OCI-LY3 (cell line): ENCODE measurements around the gene CDV3.

Source experiments
- H2AFZ ChIP-seq: fragments of 200-600, 300-600 bp; shearing (Covaris generic); 2 replicates; pipeline ENCODE4 v1.6.0; 2014; ENCODE audit warnings: antibody characterized with exemption, low read depth, low read length
- H3K27ac ChIP-seq: fragments of 200-600, 300-600 bp; sonication (generic); 2 replicates; pipeline ENCODE4 v1.5.1; 2014; ENCODE audit warnings: mild to moderate bottlenecking, low read length, moderate library complexity, mixed read lengths
- H3K27me3 ChIP-seq: fragments of 200-600, 300-600 bp; sonication (generic); 2 replicates; pipeline ENCODE4 v1.6.1; 2014; ENCODE audit warnings: low read depth, low read length, mixed read lengths
- H3K36me3 ChIP-seq: fragments of 200-600, 300-600 bp; sonication (generic); replicated peaks from 2 replicates; pipeline ENCODE3; 2014; ENCODE audit warnings: low read depth, low read length, mixed read lengths
- H3K4me1 ChIP-seq: fragments of 300-600, 200-600 bp; sonication (generic); 2 replicates; pipeline ENCODE4 v1.6.1; 2014; ENCODE audit warnings: low read length, mixed read lengths
- H3K4me2 ChIP-seq: fragments of 200-600, 300-600 bp; sonication (generic); 2 replicates; pipeline ENCODE4 v1.6.1; 2014; ENCODE audit warnings: low read length, mixed read lengths
- H3K4me3 ChIP-seq: fragments of 300-600, 200-600 bp; sonication (generic); 2 replicates; pipeline ENCODE4 v1.5.1; 2014; ENCODE audit warnings: antibody characterized with exemption, mild to moderate bottlenecking, low read length, moderate library complexity
- H3K79me2 ChIP-seq: fragments of 300-600, 200-600 bp; shearing (Covaris generic); 2 replicates; pipeline ENCODE4 v1.6.1; 2014; ENCODE audit warnings: mild to moderate bottlenecking, low read length, mixed read lengths
- H3K9ac ChIP-seq: fragments of 300-600, 200-600 bp; shearing (Covaris generic); 2 replicates; pipeline ENCODE4 v1.6.0; 2014; ENCODE audit warnings: mild to moderate bottlenecking, low read length, moderate library complexity
- H3K9me3 ChIP-seq: fragments of 200-600, 300-600 bp; shearing (Covaris generic); 2 replicates; pipeline ENCODE4 v1.6.1; 2014; ENCODE audit warnings: low read length, mixed read lengths; ENCODE audit not compliant: insufficient read depth
- H4K20me1 ChIP-seq: fragments of 200-600, 300-600 bp; sonication (generic); 2 replicates; pipeline ENCODE4 v1.6.1; 2016; ENCODE audit warnings: low read length, mixed read lengths; ENCODE audit not compliant: insufficient read depth
- CTCF ChIP-seq: fragments of 200-600, 300-600 bp; sonication (generic); IDR thresholded peaks from 2 replicates; pipeline ENCODE4 v1.5.1; 2014; ENCODE audit warnings: antibody characterized with exemption, low read length, low read depth
- EZH2phosphoT487 ChIP-seq: fragments of 200-600 bp; shearing (Covaris generic); IDR thresholded peaks from 2 replicates; pipeline ENCODE4 v1.6.1; 2018; ENCODE audit warnings: antibody characterized with exemption, mixed run types, low read depth

The CDV3 gene

DNA sequence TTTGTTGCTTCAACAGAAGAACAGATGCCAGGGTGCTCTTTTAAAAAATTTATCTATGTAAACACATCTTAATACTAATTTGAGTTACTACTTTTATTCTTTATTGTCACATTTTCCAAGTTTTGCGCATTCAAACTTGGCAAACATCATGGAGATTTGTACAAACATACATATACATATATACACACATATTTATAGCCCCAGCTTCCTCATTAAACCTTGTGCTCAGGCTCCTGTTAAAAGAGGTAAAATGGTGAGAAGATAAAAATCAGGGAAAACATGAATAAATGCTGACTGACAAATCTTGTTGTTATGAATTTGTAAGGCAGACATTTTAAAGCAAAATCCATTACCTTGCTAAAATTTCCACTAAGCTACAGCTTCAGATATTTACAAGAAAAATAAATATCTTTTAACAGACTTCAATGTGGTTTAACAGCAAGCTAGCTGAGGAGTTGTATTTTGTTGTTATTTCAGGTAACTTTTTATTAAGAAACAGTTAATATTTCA, 27.1 kb downstream of the CDV3 start:
- H4K20me1 ChIP-seq = no peaks in the 10 kb centered on the region
- no peak for TF ChIP-seq CTCF
- no peak for TF ChIP-seq EZH2phosphoT487
- H3K4me1 ChIP-seq = no peaks in the 10 kb centered on the region
- H3K79me2 ChIP-seq = no peaks in the 10 kb centered on the region
- H3K9ac ChIP-seq = no peak overlapping the region
- H3K27ac ChIP-seq = no peak overlapping the region
- no peak overlapping the region for H2AFZ ChIP-seq
- H3K4me2 ChIP-seq = no peak overlapping the region
- no peaks in the 10 kb centered on the region for H3K27me3 ChIP-seq
- H3K36me3 ChIP-seq = peaks cover 27% of the 10 kb centered on the region
- H3K4me3 ChIP-seq = no peak overlapping the region
- no peaks in the 10 kb centered on the region for H3K9me3 ChIP-seq

- no peak for TF ChIP-seq CTCF
- TF ChIP-seq EZH2phosphoT487 = no peak
- H3K9me3 ChIP-seq = no peaks in the 10 kb centered on the region; the same call in 1 of the 2 replicates
- no peak overlapping the region for H3K27ac ChIP-seq
- no peak overlapping the region for H3K4me2 ChIP-seq
- no peaks in the 10 kb centered on the region for H3K79me2 ChIP-seq
- H2AFZ ChIP-seq = no peak overlapping the region
- H3K36me3 ChIP-seq = peaks cover 66% of the 10 kb centered on the region
- H3K4me1 ChIP-seq = no peaks in the 10 kb centered on the region
- no peaks in the 10 kb centered on the region for H3K27me3 ChIP-seq
- H4K20me1 ChIP-seq = no peaks in the 10 kb centered on the region
- no peak overlapping the region for H3K9ac ChIP-seq
- no peak overlapping the region for H3K4me3 ChIP-seq
These were observed 32.9 kb downstream of the CDV3 start for GRCh38 chr3:133606342-133606741.

DNA sequence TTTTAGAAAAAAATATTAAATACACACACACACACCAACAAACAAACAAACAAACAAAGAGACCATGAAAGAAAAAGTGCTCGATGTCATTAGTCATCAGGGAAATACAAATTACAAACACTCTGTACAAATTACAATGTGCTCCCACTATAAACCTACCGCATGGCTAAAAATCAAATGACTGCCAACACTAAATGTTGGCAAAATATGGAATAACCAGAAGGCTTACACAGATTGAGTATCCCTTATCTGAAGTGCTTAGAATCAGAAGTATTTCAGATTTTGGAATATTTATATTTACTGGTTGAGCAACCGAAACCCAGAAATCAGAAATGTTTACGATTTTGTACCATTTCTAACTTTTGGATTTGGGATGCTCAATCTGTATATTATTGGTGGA, 33.4 kb downstream of the CDV3 start:
- H3K4me3 ChIP-seq = no peak overlapping the region
- no peaks in the 10 kb centered on the region for H4K20me1 ChIP-seq
- H3K9me3 ChIP-seq = no peaks in the 10 kb centered on the region; the same call in 1 of the 2 replicates
- H3K4me1 ChIP-seq = no peaks in the 10 kb centered on the region
- TF ChIP-seq EZH2phosphoT487 (no peak), CTCF (no peak)
- H3K27me3 ChIP-seq = no peaks in the 10 kb centered on the region
- H3K36me3 ChIP-seq = peaks cover 63% of the 10 kb centered on the region
- no peaks in the 10 kb centered on the region for H3K79me2 ChIP-seq
- no peak overlapping the region for H2AFZ ChIP-seq
- H3K27ac ChIP-seq = no peak overlapping the region
- H3K4me2 ChIP-seq = no peak overlapping the region
- no peak overlapping the region for H3K9ac ChIP-seq

DNA sequence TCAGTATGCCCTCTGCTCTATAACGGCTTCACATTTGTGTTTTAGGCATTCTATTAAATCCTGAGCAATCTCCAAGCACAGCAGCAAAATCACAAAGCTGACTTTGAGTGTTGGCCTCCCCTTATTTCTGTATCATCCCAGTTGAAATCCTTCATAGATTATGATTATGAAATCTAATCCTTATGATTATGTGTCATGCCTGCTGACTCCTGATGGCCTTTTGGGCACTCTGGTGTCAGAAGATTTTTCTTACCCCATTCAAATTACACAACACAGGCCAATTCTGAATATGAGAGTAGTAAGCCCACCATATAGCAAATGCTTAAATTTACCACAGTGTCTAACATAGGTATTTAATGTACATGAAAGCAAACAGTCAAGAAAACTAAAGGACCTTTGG, 34.3 kb downstream of the CDV3 start:
- Histone ChIP-seq H3K4me1 (no peaks in the 10 kb centered on the region), H4K20me1 (no peaks in the 10 kb centered on the region), H3K27me3 (no peaks in the 10 kb centered on the region), H3K9me3 (no peaks in the 10 kb centered on the region; the same call in 1 of the 2 replicates), H3K4me2 (no peak overlapping the region), H3K36me3 (peaks cover 58% of the 10 kb centered on the region), H3K27ac (no peak overlapping the region), H3K79me2 (no peaks in the 10 kb centered on the region), H3K4me3 (no peak overlapping the region), H2AFZ (no peak overlapping the region), H3K9ac (no peak overlapping the region)
- no peak for TF ChIP-seq CTCF
- no peak for TF ChIP-seq EZH2phosphoT487
